NCI-H1930 (cell line): Measurements from ENCODE around the gene ARL13B.
"Not testable (repeated sequence)": the region's sequence is repeated elsewhere in the genome, so short reads cannot be mapped to it uniquely, and the experiment has no call there.

Experiments
- DNase-seq, 2 experiments: peaks; one replicate each; lab custom pipeline; 2025; lab: John Stamatoyannopoulos, UW

The ARL13B gene

GRCh38 chr3:94062513-94063404 lies 82.8 kb downstream of the ARL13B start, which contains the start of the genes DHFR2 and NSUN3:
Gene DHFR2 (minus strand): TSS chr3:94062916. CDS start chr3:94061511, 1,405 bp downstream.
Gene NSUN3 (plus strand): TSS chr3:94063061. CDS start chr3:94063127, 66 bp downstream.
- peak; percentile 97 to 98 for DNase-seq

- DNase-seq: no peak
These were observed 83.7 kb downstream of the ARL13B start for GRCh38 chr3:94063496-94064119.

GRCh38 chr3:94064243-94064860 lies 84.4 kb downstream of the ARL13B start:
- no peak for DNase-seq

- no peak for DNase-seq
These were observed 85.2 kb downstream of the ARL13B start for GRCh38 chr3:94065122-94065521.

- DNase-seq: no peak
These were observed 86.0 kb downstream of the ARL13B start for GRCh38 chr3:94065819-94066480.

GRCh38 chr3:94066506-94067500 lies 86.8 kb downstream of the ARL13B start:
- DNase-seq: no peak

GRCh38 chr3:94069194-94069813 lies 89.3 kb downstream of the ARL13B start:
- DNase-seq: no peak

- DNase-seq: no peak
These were observed 90.5 kb downstream of the ARL13B start for GRCh38 chr3:94070341-94070911.

GRCh38 chr3:94071713-94072284 lies 91.8 kb downstream of the ARL13B start:
- no peak for DNase-seq

- no peak for DNase-seq
These were observed 96.1 kb downstream of the ARL13B start for GRCh38 chr3:94076055-94076454.

GRCh38 chr3:94080552-94080951 lies 100.6 kb downstream of the ARL13B start:
- not testable (repeated sequence) for DNase-seq

- DNase-seq: no peak
These were observed 101.9 kb downstream of the ARL13B start for GRCh38 chr3:94081884-94082283.

GRCh38 chr3:94082391-94082937 lies 102.5 kb downstream of the ARL13B start:
- DNase-seq: peak in 1 of 2 experiments; percentile 10

GRCh38 chr3:94083261-94083660 lies 103.3 kb downstream of the ARL13B start:
- DNase-seq: no peak

- DNase-seq: no peak
These were observed 109.2 kb downstream of the ARL13B start for GRCh38 chr3:94089126-94089525.

GRCh38 chr3:94092086-94092485 lies 112.1 kb downstream of the ARL13B start:
- DNase-seq: no peak

GRCh38 chr3:94093151-94093550 lies 113.2 kb downstream of the ARL13B start:
- no peak for DNase-seq

- DNase-seq: no peak
These were observed 115.2 kb downstream of the ARL13B start for GRCh38 chr3:94095111-94095510.

GRCh38 chr3:94098452-94098851 lies 118.5 kb downstream of the ARL13B start:
- no peak for DNase-seq
